Stimulated activated CD8-positive, alpha-beta memory T cell treated with anti-CD3 and anti-CD28 coated beads, Interleukin-7, amount 100 ng/mL, for 1 hour (primary cell): ENCODE measurements around the gene PDE3A.
"Not testable (repeated sequence)": the region's sequence is repeated elsewhere in the genome, so short reads cannot be mapped to it uniquely, and the experiment has no call there.

Source experiments
- DNase-seq, 2 donors: peaks; one replicate each; pipeline ENCODE4 v3.0.0-alpha.2; 2020; ENCODE audit warnings: low read depth in 2 of 2

Gene PDE3A

GRCh38 chr12:20368114-20368650, at the start of gene PDE3A:
TSS of gene PDE3A (plus strand) at chr12:20368537. CDS start at chr12:20369285, 748 bp downstream.
- no peak for DNase-seq

DNA sequence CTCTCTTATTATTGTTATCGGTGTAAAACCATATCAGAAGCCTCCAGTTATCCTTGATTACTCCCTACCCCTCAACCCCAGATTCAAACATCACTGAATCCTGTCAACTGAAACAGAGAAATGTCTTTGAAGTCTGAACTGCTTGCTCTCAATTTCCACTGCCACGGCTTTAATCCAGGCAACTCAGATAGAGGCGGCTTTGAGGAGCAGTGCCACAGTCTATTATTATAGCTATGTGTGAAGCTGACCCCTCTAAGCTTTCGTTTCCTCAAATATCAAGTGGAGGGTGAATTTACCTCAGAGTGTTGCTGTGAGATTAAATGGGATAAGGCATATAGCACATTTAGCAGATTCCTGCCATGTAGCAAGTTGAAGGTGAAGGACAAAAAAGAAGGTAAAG, 49.0 kb upstream of the PDE3A start:
- no peak for DNase-seq

- DNase-seq: no peak
These were observed 47.8 kb upstream of the PDE3A start for GRCh38 chr12:20320552-20320951.

DNA sequence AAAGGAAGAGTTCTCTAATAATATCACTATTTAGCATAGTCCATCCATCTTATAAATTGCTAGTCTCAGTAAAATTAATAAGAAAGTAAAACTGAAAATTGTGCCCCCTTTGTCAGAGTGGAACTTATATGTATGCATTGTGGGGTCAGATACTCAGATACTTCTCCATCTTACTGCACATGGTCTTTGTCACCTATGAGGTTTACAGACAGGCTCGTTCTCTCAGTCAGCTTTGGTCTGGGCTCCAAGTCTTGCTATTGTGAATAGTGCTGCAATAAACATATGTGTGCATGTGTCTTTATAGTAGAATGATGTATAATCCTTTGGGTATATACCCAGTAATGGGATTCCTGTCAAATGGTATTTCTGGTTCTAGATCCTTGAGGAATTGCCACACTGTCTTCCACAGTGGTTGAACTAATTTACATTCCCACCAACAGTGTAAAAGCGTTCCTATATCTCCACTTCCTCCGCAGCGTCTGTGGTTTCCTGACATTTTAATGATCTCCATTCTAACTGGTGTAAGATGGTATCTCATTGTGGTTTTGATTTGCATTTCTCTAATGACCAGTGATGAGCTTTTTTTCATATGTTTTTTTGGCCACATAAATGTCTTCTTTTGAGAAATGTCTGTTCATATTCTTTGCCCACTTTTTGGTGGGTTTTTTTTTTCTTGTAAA, 37.4 kb upstream of the PDE3A start:
- DNase-seq: not testable (repeated sequence)

DNA sequence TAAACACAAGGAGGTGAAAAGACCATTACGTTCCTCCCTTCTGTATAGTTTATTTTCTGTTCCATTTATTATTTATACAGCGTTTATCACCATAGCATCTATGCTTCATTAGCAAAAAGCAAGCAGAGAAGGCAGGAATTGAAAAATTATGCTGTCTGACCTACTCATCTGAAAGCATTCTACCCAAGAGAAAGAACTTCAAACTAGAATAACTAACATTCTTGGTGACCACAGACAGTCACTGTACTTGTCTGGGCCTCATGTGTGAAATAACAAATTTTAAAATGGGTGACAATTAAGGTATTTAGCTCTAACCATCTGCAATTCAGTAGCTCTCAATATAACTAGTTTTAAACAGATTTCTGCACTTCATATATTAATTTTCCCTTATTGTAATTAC, 29.3 kb upstream of the PDE3A start:
- DNase-seq: no peak

- DNase-seq: no peak
These were observed 26.2 kb upstream of the PDE3A start for GRCh38 chr12:20342111-20342510.

DNA sequence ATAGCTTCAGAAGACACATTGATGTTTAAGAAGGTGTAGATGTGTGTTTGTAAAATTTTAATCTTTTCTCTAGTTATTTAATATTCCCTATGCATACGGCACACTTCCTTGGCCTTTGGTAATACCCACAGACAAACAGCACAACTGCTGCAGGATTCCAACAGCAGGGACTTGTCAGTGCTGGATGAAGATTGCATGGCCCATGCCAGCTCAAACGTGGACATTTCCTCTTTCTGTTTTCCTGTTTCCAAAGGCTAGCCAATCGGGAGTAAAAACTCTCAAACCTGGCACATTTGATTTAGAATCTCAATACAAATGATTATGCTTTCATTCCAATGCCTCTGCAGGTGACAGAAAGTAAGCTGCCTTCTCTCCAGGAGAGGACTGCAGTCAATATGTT, 22.5 kb upstream of the PDE3A start:
- no peak for DNase-seq

GRCh38 chr12:20350026-20350425, 18.3 kb upstream of the PDE3A start:
- no peak for DNase-seq

- no peak for DNase-seq
These were observed 17.8 kb upstream of the PDE3A start for GRCh38 chr12:20350495-20350894.

DNA sequence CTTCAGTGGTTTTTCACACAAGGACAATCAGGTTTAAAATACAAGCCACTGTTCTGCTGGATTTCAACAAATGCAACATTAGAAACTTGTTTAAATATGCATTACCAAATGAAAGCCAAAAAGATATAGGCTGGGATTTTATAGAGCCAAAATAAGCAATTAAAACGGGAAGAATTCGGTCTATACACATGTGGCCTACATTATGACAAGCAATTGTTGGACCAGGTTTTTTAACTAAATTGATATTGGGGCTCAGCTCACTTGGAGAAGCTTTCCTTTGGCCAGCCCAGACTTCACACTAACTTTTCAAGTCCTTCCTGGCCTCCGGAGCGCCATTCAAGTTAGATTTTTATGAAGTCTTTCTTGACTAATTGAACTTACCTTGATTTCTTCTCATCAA, 16.9 kb upstream of the PDE3A start:
- DNase-seq: no peak

DNA sequence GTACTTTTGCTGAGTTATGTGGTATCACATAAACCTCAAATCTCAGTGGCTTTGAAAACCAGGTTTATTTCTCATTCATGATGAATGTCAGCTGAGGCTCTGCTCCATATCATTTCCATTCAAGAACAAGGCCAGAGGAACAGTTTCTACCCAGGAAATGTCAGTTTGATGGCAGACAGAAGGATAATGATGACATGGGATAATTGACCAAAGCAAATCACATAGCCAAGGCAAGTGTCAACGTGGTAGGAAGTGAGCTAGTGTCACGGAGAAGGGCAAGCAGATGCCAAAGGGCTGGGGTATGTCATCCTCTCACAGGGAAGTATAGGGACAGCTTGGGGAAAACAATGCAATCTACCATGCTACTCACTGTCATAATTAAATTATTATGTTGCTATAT, 12.3 kb upstream of the PDE3A start:
- DNase-seq: no peak

DNA sequence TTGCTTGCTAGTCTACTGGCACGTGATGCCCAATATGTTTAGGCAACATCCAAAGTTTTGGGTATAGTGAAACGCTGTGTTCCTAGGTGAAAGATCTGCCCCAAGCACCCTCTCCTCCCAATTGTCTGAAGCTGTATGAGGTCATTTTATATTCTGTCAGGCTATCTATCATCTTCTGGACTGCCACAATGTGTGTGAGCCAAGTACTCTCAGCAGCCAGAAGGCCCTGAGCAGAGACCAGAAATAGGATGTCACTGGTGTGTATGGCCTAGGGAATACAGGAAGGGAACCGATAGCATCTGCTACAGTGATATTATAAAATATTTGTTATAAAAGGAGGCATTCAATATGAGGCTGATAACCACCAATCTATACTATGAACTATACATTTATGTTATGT, 7.9 kb upstream of the PDE3A start:
- no peak for DNase-seq

DNA sequence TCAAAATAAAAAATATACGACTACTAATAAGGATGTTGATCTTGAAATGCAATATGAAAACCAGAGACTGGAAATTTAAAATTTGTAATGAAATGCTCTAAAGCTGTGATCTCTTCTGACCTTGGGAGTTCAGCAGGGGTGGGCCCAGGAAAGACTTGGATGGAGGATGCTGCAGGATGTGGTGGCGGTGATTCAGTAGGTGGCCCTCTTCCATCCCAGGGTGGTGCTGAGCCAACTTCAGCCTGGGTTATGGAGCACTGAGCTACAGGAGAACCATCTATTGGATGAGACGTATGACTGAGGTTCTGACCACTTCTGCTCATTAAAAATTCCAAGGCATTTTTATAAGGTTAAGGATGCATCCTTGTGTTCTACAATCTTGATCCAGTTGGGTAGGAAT, 6.9 kb upstream of the PDE3A start:
- DNase-seq: no peak

DNA sequence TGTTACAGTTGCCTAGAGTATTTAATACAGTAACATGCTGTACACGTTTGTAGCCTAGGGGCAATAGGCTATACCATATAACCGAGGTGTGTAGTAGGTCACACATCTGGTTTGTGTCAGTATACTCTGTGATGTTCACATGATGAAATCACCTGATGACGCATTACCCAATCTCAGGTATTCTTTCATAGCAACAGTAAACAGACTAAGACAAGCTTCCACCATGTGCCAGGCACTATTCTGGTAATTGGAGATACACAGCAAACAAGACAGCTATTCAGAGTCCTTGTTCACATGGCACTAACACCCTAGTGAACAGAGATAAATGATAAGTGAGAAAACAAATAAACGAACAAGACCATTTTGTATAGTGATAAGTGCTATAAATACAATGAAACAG, 3.8 kb upstream of the PDE3A start:
- DNase-seq: no peak

DNA sequence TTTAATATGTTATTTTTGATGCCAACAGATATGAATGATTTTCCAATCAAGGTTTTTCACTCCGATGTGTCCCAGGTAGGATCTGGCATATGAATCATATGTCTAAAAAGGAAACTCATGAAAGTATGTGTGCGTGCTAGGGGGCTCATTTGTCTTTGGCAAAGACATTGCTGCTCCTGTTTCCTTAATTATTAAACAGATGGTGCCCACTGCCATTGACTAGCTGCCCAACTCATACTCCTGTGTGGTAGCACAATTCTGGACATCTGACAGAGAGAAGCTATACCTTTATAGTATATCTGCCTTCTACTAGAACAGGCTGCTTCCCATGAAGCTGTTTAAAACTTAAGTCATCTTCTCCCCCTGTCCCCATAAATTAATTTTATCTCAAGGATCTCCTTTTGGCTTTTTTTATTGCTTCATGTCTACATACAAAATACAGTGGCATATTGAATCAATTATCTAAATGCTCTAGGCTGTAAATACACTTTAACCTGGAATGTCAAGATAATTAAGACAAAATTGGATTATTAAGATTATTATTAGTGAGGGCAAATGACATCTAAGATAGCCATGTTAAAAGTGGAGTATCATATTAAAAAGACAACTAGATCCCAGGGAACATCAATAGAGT, 1.4 kb upstream of the PDE3A start:
- no peak for DNase-seq

DNA sequence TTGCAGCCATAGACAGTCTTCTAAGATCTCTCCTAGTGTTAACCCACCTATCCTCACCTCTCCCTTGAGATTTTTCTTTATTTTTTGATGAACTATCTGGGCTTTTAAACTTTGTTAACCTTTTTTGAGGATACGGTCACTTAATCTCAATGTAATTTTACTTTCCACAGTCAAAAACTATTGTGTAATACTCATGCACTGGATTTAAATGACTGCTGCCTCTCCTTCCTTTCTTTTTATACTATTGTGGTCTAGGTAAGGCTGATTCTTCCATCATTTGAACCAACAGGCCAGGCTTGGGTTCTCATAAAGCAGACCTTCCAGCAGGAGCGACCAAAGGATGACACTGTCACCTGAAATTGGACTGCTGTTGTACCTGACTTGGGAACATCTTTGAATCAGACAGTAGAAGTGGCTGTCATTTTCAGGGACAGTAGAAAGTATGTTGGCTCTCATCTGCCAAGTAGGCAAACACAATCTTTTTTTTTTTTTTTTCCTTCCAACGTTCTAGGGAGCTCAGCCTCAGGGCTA, 689 bp upstream of the PDE3A start:
- no peak for DNase-seq

DNA sequence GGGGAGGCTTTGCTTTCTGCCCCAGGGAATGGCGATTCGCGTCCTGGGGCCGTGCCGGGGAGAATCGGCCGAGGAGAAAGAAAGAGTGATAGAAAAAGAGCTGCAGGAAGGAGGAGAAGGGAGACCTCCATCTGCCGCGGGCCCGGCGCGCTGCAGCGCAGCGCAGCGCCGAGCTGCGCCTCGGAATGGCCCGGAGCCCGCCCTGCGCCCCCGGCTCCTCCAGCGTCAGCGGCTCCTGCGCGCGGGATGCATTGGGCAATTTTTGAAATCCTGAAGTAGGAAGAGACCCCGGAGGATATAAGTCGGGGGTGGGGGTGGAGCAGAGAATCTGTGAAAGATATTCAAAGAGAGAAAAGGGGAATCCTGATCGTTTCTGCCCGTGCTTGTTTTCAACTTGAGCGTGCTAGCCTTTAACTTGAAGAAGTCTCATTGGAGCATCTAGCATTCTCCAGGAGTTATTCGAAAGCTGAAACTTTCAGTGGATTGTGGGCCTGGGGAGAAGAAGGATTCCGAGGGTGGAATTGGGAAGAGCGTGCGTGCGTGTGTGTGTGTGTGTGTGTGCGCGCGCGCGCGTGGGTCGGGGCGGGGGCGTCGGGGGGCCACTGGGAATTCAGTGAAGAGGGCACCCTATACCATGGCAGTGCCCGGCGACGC, 441 bp downstream of the PDE3A start:
- DNase-seq: no peak

- no peak for DNase-seq
These were observed 1.1 kb downstream of the PDE3A start for GRCh38 chr12:20369305-20370013.

DNA sequence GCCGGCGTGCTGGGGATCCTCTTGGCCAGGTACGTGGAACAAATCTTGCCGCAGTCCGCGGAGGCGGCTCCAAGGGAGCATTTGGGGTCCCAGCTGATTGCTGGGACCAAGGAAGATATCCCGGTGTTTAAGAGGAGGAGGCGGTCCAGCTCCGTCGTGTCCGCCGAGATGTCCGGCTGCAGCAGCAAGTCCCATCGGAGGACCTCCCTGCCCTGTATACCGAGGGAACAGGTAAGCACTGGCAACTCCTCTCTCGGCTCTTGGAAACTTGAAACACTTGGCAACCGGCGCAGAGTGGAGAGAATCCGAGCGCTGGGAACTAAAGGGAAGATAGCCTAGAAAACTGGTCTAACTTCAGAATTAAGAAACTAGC, 1.7 kb downstream of the PDE3A start:
- no peak for DNase-seq

DNA sequence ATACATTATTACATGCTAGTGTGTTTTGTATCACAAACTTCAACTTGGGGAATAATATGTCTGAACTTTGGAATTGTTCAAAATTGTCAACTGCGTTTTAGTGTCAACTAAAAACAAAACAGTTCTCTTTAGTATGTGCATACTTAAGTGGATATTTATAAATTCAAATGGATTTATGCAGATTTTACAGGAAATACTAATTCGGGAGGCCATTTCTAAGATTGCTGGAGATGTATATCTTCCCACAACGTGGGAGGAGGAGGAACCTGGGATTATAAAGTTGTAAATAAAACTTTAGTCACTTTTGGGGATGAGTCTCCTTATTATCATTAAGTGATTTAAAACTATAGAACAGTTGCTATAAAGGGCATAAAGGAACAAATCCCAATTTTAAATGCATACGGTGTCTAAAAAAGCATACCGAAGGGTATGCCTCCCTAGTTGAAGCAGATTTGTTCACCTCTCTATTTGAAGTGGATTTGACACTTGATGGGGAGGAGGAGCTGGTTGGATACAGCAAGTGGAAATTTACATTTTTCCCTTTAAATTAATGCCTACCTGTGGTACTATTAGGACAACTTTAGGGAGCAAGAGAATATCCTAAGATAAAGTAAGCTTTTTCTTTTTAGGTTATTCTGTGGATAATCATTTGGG, 2.7 kb downstream of the PDE3A start:
- DNase-seq: no peak

- DNase-seq: no peak
These were observed 4.2 kb downstream of the PDE3A start for GRCh38 chr12:20372326-20373096.
